ENCODE results near the gene PHF14. TPM values are rescaled to one million over a fixed set of nuclear protein-coding genes. Genes with fewer than 3 reads are reported as not detected.

Gene PHF14
- total RNA-seq, 1 experiment from 2014 or later = 40.2 TPM

DNA sequence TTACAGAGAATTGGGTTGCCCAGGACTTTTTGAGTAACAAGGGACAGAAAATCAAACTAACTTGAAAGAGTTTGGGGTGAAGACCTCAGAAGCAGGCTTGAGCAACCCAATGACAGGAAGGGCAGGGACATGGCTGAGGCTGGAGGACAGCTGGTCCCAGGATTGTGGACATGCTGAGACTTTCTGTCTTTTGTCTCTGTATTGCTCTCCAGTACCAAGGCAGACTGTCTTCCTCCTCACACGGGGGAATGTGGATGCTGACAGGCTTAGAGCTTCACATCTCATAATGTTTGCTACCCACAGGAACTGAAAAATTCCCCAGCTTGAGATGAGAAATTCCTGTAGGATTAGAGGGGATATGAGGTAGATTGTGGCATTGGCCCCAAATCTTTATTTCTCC lies 229.6 kb downstream of the PHF14 start:
- CTCF ChIA-PET = no interaction called here
- Mint-ChIP-seq H3K4me3 (ENCODE audit: low read depth, unreplicated experiment) (no peak overlapping the region), H3K4me1 (ENCODE audit: low read depth, unreplicated experiment) (no peaks in the 10 kb centered on the region), H3K9me3 (ENCODE audit: low read depth, unreplicated experiment) (no peaks in the 10 kb centered on the region), H3K36me3 (ENCODE audit: insufficient read depth, unreplicated experiment) (no peaks in the 10 kb centered on the region), H3K27ac (ENCODE audit: unreplicated experiment) (no peak overlapping the region), H3K27me3 (ENCODE audit: unreplicated experiment) (peaks cover 19% of the 10 kb centered on the region)
- no peak for DNase-seq
- no TSS peak for BruUV-seq (replicated peaks)
- TF ChIP-seq, protein P1, sequence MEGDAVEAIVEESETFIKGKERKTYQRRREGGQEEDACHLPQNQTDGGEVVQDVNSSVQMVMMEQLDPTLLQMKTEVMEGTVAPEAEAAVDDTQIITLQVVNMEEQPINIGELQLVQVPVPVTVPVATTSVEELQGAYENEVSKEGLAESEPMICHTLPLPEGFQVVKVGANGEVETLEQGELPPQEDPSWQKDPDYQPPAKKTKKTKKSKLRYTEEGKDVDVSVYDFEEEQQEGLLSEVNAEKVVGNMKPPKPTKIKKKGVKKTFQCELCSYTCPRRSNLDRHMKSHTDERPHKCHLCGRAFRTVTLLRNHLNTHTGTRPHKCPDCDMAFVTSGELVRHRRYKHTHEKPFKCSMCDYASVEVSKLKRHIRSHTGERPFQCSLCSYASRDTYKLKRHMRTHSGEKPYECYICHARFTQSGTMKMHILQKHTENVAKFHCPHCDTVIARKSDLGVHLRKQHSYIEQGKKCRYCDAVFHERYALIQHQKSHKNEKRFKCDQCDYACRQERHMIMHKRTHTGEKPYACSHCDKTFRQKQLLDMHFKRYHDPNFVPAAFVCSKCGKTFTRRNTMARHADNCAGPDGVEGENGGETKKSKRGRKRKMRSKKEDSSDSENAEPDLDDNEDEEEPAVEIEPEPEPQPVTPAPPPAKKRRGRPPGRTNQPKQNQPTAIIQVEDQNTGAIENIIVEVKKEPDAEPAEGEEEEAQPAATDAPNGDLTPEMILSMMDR (IDR thresholded peaks at IDR 0.05; ENCODE audit: unreplicated experiment) = no peak
- intact Hi-C loops (cut with micrococcal nuclease; ENCODE audit: unreplicated experiment) = no loop called here

- Mint-ChIP-seq H3K4me1 (ENCODE audit: low read depth, unreplicated experiment) (no peaks in the 10 kb centered on the region), H3K27ac (ENCODE audit: unreplicated experiment) (no peak overlapping the region), H3K4me3 (ENCODE audit: low read depth, unreplicated experiment) (no peak overlapping the region), H3K27me3 (ENCODE audit: unreplicated experiment) (peaks cover 19% of the 10 kb centered on the region), H3K9me3 (ENCODE audit: low read depth, unreplicated experiment) (no peaks in the 10 kb centered on the region), H3K36me3 (ENCODE audit: insufficient read depth, unreplicated experiment) (no peaks in the 10 kb centered on the region)
- CTCF ChIA-PET = no interaction called here
- intact Hi-C loops (cut with micrococcal nuclease; ENCODE audit: unreplicated experiment) = no loop called here
- BruUV-seq (replicated peaks) = no TSS peak
- TF ChIP-seq, protein P1 (IDR thresholded peaks at IDR 0.05; ENCODE audit: unreplicated experiment) = no peak
- DNase-seq = no peak
Observed at GRCh38 chr7:11203683-11204082, 230.0 kb downstream of the PHF14 start.

GRCh38 chr7:11206177-11206899 lies 232.7 kb downstream of the PHF14 start:
- peaks cover 19% of the 10 kb centered on the region for H3K27me3 Mint-ChIP-seq (ENCODE audit: unreplicated experiment)
- no peaks in the 10 kb centered on the region for H3K36me3 Mint-ChIP-seq (ENCODE audit: insufficient read depth, unreplicated experiment)
- H3K9me3 Mint-ChIP-seq (ENCODE audit: low read depth, unreplicated experiment) = no peaks in the 10 kb centered on the region
- TF ChIP-seq, protein P1 (IDR thresholded peaks at IDR 0.05; ENCODE audit: unreplicated experiment) = no peak
- intact Hi-C loops (cut with micrococcal nuclease; ENCODE audit: unreplicated experiment) = no loop called here
- no peaks in the 10 kb centered on the region for H3K4me1 Mint-ChIP-seq (ENCODE audit: low read depth, unreplicated experiment)
- DNase-seq = no peak
- H3K4me3 Mint-ChIP-seq (ENCODE audit: low read depth, unreplicated experiment) = no peak overlapping the region
- no TSS peak for BruUV-seq (replicated peaks)
- no peak overlapping the region for H3K27ac Mint-ChIP-seq (ENCODE audit: unreplicated experiment)
- CTCF ChIA-PET = no interaction called here

GRCh38 chr7:11207565-11207964 lies 233.9 kb downstream of the PHF14 start:
- Mint-ChIP-seq H3K4me1 (ENCODE audit: low read depth, unreplicated experiment) (no peaks in the 10 kb centered on the region), H3K27me3 (ENCODE audit: unreplicated experiment) (peaks cover 19% of the 10 kb centered on the region), H3K4me3 (ENCODE audit: low read depth, unreplicated experiment) (no peak overlapping the region), H3K27ac (ENCODE audit: unreplicated experiment) (no peak overlapping the region), H3K9me3 (ENCODE audit: low read depth, unreplicated experiment) (no peaks in the 10 kb centered on the region), H3K36me3 (ENCODE audit: insufficient read depth, unreplicated experiment) (no peaks in the 10 kb centered on the region)
- TF ChIP-seq, protein P1 (IDR thresholded peaks at IDR 0.05; ENCODE audit: unreplicated experiment) = no peak
- intact Hi-C loops (cut with micrococcal nuclease; ENCODE audit: unreplicated experiment) = no loop called here
- no peak for DNase-seq
- BruUV-seq (replicated peaks) = no TSS peak
- CTCF ChIA-PET = no interaction called here

All from Calu3 (cell line).